ENCODE data around the gene USP40. TPM values are rescaled to one million over a fixed set of nuclear protein-coding genes. Genes with fewer than 3 reads are reported as not detected.

USP40 gene
- total RNA-seq, 1 donor, result 40.2 TPM

- TF ChIP-seq CTCF (IDR thresholded peaks at IDR 0.05; ENCODE audit: insufficient read depth, low read length), result no peak
- no peak for DNase-seq (ENCODE audit: low read depth)
- H3K4me3 ChIP-seq (ENCODE audit: low read depth, low read length), result no peak overlapping the region
Measured at GRCh38 chr2:233450864-233451575, 115.6 kb downstream of the USP40 start.

GRCh38 chr2:233449921-233450863 is 116.4 kb downstream of the USP40 start:
- DNase-seq (ENCODE audit: low read depth), result no peak
- no peak for TF ChIP-seq CTCF (IDR thresholded peaks at IDR 0.05; ENCODE audit: insufficient read depth, low read length)
- no peak overlapping the region for H3K4me3 ChIP-seq (ENCODE audit: low read depth, low read length)

GRCh38 chr2:233449081-233449901 is 117.3 kb downstream of the USP40 start:
- TF ChIP-seq CTCF (IDR thresholded peaks at IDR 0.05; ENCODE audit: insufficient read depth, low read length), result peak; percentile 93
- no peak overlapping the region for H3K4me3 ChIP-seq (ENCODE audit: low read depth, low read length)
- peak; percentile 61 for DNase-seq (ENCODE audit: low read depth)

- no peak for TF ChIP-seq CTCF (IDR thresholded peaks at IDR 0.05; ENCODE audit: insufficient read depth, low read length)
- no peak overlapping the region for H3K4me3 ChIP-seq (ENCODE audit: low read depth, low read length)
- DNase-seq (ENCODE audit: low read depth), result no peak
Measured at GRCh38 chr2:233448575-233448974, 118.0 kb downstream of the USP40 start.

DNA sequence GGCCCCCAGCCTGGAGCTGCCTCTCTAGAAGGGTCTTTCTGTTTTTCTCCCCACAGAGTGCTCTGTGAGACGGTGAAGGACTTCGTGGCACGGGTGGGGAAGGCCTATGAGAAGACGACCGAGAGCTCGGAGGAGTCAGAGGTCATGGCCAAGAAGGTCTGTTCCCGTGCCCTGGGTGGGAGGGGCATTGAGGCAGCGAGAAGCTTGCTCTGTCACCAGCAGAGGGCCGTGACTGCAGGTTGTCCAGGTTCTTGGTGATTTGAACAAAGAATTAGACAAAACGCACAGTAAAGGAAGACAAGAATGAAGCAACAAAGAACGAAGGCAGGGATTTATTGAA is 118.4 kb downstream of the USP40 start:
- no peak overlapping the region for H3K4me3 ChIP-seq (ENCODE audit: low read depth, low read length)
- no peak for DNase-seq (ENCODE audit: low read depth)
- TF ChIP-seq CTCF (IDR thresholded peaks at IDR 0.05; ENCODE audit: insufficient read depth, low read length), result peak; percentile 23

GRCh38 chr2:233447506-233448219 is 118.9 kb downstream of the USP40 start:
- no peak for TF ChIP-seq CTCF (IDR thresholded peaks at IDR 0.05; ENCODE audit: insufficient read depth, low read length)
- H3K4me3 ChIP-seq (ENCODE audit: low read depth, low read length), result no peak overlapping the region
- DNase-seq (ENCODE audit: low read depth), result no peak

Data from fibroblast of the aortic adventitia (primary cell).